GM19468 (cell line): Measurements from ENCODE around the gene XRRA1.
"Not testable (repeated sequence)": the region's sequence is repeated elsewhere in the genome, so short reads cannot be mapped to it uniquely, and the experiment has no call there.

Experiments used
- ATAC-seq: cut with Tn5 transposase; IDR thresholded peaks from one replicate; pipeline ENCODE4 v1.9.1; 2021; ENCODE audit warnings: mild to moderate bottlenecking, moderate library complexity, moderate number of reproducible peaks; ENCODE audit not compliant: unreplicated experiment; ENCODE audit errors: extremely low read depth

XRRA1 gene, protein sequence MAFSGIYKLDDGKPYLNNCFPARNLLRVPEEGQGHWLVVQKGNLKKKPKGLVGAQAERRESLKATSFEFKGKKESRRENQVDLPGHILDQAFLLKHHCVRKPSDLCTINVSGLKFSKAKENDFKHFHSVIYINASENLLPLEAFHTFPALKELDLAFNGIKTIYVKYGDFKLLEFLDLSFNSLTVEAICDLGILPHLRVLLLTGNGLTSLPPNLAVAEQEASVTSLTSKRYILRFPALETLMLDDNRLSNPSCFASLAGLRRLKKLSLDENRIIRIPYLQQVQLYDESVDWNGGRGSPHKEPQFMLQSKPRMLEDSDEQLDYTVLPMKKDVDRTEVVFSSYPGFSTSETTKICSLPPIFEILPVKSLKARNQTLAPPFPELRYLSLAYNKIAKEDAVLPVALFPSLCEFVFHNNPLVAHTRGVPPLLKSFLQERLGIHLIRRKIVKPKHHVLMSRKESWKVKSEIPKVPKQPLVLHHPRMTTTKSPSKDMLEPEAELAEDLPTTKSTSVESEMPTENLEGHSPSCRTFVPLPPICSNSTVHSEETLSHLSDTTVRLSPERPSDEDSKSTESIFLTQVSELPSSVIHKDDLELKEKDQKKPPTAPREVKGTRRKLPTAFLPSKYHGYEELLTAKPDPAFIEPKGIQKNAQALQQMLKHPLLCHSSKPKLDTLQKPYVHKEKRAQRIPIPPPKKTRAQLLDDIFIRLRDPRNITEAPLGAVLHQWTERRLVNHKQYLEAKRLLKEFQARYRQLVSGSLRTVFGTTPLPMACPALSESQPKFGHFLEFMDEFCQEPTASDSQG

DNA sequence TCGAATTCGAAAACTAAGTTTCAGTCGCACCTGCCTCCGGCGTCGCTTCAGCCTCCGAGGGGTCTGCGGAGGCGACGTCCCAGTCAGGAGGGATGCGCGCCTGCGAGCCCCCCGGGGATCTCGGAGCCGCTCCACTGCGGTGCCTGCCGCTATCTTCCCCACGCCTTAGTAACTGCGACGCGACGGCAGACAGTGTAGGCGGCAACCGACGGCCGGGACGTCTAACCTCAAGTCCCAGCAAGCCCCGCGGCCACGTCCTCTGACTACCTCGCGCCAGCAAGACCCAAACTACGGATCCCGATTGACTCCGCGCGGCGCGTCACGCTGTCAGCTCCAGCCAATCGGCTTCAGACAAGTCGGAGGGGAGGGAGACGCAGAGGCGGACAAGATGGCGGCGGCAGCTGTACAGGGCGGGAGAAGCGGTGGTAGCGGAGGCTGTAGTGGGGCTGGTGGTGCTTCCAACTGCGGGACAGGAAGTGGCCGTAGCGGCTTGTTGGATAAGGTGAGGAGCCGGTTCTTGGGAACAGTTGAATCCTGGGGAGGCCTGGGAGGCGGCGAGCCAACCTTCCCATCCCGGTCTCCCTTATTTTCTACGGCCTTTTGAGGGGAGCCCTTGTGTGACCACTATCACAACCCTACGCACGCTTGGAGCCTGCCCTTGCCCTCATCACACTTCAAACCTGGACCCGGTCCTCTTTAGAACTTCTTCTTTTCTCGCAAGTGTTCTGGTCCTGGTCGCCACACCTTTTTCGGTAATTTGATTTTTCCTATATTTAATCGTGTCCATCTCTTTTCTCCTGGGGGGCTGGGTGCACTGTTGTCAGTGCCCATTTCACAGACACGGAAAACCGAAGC is at the start of gene XRRA1, which contains the start of gene SPCS2:
XRRA1 (minus strand) TSS at position 194 of the 855 bp plus-strand sequence. CDS start 8,213 bp downstream, outside the sequence.
SPCS2 (plus strand) TSS at position 369 of the 855 bp plus-strand sequence; CDS start at position 389, 20 bp downstream.
- ATAC-seq: peak; percentile 82

DNA sequence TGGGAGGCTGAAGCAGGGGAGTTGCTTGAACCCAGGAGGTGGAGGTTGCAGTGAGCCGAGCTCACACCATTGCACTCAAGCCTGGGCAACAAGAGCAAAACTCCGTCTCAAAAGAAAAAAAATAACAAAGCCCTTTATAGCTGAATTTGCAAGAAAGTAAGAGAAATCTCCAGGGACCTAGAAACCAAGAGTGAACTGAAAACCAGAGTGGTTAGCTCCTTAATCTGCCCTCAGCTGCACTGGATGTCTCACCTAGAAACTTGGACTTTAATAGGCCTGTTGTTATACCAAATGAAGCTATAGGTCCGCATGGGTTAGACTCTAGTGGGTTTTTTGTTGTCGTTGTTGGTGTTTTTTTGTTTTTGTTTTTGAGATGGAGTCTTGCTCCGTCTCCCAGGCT is 44.0 kb upstream of the XRRA1 start:
- ATAC-seq: no peak

DNA sequence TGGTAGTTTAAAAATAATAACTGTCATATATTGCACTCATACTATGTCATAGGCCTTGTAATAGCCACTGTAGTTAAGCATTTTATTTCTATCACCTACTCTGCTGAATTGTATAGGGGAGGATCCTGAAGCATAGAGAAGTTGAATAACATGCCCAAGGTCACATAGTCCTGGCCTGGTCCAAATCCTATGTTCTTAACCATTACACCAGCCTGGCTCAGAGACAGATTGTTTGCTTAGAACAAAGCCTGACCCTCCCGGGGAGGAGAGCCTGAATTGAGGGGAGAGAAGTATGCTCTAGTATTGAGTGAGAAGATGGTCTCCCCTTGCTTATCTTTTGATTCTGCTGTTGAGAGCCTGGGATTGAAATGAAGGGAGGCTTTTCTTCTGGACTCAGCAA is 42.0 kb upstream of the XRRA1 start:
- no peak for ATAC-seq

DNA sequence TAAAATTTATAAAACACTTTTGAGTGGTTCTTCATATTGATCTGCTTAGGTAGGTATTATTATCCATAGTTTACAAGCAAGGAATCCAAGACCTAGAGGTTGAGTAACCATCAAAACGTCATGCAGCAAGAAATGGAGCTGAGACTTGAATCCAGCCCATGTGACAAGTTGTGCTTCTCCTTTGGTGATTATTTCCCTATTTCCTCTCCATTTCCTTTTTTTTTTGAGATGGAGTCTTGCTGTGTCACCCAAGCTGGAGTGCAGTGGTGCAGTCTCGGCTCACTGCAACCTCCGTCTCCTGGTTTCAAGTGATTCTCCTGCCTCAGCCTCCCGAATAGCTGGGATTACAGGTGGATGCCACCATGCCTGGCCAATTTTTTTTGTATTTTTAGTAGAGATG is 41.3 kb upstream of the XRRA1 start:
- ATAC-seq: not testable (repeated sequence)

DNA sequence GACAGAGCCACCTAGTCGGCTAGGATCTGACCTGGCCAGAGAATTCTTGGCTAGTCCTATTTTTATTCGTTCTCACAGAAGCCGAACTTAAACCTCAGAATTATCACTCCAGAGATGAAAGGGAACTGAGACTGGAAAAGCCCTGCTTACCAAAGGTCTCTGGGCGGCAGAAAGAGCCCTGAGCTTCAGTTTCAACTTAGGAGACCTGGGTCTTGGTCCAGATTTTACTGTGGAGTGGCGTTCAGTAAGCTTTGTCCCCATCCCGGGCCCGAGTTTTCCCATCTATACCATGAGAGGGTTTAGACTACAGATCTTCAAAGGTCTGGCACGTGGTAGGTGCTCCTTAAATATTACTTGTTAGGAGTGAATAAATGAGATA is 40.4 kb upstream of the XRRA1 start:
- no peak for ATAC-seq

DNA sequence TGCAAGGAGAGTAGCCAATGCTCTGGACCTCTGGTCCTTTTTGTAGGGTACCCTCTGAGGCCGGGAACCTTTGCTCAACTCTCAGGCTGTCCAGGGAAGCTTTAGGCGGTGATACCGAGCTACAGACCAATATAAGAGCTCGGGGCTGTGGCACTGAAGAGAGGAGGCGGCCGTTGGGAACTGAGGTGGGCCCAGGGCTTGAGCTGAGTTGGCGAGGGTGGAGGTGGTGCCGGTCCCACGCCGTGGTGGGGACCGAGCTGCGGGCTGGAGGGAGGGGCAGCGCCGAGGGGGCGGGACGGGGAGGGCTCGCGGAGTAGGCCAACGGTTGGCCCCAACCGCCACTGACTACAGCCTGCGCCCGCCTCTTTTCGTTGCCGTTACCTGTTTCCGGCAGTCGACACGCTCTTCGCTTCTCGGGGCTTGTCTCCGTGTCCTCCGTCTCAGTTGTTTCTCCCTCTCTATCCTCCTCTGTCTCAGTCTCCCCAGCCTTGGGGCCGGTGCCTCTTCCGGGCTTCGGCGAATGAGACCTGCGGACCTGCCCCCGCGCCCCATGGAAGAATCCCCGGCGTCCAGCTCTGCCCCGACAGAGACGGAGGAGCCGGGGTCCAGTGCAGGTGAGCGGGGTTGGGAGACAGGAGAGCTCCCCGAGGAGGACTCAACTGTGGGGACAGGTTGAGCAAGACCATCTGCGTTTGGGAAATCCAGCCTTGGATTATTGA is 39.8 kb upstream of the XRRA1 start, which contains the start of gene NEU3:
NEU3 (plus strand) TSS at position 393 of the 719 bp plus-strand sequence; CDS start at position 521, 128 bp downstream.
- no peak for ATAC-seq

DNA sequence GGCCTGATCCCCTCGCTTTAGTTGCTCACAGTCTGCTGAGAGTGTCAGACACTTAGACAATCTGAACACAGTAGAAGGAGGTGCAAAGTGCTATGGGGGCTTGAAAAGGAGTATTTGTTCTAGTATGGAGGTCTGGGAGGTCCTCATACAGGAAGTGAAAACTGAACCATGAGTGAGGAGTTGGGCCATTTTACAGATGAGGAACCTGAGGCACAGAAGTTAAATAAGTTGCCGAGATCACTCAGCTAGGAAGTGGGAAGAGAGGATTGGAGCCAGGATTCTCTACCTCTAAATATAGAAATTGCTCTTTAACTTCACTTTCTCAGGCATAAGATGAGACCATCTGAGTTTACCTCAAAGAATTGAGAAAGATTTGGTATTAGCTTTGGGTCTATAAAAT is 35.8 kb upstream of the XRRA1 start:
- no peak for ATAC-seq

DNA sequence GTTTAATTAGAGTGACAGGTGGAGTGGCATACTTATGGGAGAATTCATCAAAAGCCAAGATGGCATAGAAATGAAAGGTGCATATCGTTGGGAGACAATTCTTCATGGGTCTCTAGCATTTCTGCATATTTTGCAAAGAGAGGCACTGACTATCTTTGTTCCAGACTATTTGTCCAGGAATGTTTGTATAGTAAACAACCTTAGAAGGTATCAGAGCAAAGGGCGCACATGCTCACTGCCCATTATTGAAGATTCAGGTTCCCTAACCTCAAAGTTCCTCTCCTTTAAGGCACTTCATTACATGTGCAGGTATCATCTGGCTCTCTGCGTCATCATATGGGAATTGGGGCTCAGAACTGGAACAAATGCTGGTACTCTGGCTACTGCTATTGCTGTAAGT is 35.2 kb upstream of the XRRA1 start:
- ATAC-seq: no peak

DNA sequence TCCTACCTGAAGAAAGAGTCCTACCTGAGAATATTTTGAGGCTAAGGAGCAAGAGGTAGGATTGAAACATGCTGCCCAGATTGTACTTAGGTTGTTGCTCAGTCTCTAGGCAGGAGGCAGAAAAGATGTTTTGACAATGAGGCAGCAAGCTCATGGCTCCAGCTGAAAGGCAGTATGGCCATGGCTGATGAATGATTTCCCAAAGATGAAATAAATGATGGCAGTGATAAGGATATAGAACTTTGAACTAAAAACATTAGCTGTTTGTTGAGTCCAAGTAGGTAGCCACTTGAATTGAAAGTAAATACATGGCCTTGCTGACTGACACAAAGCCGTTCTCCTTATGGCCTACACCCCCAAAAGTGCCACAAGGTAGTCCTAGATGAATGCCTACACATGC is 33.0 kb upstream of the XRRA1 start:
- no peak for ATAC-seq

DNA sequence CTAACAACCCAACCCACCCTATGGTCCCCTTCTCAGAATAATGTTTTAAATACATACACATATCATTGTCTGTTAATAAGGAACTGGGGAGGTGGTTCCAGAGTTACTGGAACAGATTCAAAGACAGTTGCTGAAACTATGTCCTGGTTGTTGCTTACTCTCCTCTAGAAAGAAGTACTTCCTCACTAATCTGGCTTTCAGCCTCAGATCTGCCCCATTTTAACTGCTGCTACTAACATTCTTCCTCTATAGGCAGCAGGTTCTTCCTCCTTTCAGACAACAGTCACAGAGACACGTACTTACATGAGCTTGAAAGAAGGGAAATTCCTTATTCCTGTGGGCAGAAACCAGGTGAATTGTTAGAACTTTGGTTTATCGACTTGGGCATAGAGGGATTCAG is 31.7 kb upstream of the XRRA1 start:
- ATAC-seq: no peak

DNA sequence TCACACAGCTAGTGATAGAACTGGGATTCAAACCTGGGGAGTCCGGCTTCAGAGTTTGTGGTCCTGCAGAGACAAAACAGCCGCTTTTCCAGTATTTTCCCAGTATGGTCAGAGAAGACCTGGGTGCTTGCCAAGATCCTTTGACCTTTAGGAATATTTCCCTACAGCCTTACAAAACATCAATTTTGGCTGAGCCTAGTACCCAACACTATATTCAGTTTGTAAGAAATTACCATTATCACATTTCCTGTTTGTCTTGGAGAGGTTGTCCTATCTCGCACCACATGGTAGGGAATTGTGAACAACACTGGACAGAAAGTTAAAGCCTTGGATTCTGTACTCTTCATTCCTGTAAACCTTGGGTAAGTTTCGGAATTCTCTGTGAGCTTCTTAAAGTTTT is 29.1 kb upstream of the XRRA1 start:
- no peak for ATAC-seq

DNA sequence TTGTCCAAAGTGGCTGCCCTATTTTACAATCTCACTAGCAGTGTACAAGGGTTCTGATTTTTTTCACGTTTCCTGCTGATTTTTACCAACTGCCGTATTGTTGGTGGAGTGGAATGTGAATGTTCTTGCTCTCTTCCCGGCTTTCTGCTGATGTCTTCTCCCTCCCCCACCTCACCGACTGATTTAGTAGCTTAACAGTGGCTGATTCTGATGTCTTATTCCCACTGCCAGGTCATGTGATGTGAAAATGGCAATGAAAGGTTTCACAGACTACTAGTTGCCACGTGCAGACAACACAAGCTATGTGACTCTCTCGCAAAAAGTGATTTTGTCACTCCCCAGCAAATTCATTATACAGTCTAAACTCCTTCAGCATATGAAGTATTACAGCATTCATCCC is 22.5 kb upstream of the XRRA1 start:
- no peak for ATAC-seq

DNA sequence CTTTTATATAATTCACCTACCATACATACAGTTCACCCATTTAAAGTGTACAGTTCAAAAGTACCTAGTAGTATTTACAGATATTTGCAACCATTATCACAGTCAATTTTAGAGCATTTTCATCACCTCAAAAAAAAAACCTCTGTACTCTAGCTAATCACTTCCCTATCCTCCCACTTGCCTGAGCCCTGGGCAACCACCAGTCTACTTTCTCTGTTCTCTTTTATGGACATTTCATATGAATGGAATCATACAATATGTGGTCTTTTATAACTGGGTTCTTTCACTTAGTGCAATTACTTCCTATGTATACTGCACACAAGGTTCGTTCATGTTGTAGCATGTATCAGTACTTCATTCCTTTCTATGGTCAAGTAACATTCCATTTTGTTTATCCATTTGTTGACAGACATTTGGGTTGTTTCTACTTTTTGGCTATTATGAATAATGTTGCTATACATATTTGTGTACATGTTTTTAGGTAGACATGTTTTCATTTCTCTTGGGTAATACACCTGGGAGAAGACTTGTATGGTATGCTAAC is 22.0 kb upstream of the XRRA1 start:
- ATAC-seq: no peak

DNA sequence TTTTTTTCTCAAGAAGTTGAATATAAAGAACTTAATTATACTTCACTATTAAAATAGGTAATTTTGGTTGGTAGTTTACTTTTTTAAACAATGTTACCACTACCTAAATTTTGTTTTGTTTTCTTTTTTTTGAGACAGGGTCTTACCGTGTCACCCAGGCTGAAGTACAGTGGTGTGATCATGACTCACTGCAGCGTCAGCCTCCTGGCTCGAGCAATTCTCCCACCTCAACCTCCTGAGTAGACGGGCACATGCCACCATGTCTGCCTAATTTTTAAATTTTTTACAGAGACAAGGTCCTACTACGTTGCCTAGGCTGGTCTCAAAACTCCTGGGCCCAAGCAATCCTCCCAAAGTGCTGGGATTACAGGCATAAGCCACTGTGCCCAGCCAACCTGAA is 17.8 kb upstream of the XRRA1 start:
- no peak for ATAC-seq

DNA sequence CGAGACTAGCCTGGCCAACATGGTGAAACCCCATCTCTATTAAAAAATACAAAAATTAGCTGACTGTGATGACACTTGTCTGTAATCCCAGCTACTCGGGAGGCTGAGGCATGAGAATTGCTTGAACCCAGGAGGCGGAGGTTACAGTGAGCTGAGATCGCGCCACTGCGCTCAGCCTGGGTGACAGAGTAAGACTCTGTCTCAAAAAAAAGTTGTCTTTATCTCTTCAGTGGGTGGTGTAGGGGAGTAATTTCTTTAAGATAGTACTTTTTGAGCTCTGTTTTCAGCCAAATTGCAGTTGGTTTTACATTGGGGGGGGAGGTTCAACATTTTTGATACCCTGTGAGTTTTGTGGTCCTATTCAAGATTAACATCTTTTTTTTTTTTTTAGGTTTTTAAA is 11.2 kb upstream of the XRRA1 start:
- not testable (repeated sequence) for ATAC-seq

DNA sequence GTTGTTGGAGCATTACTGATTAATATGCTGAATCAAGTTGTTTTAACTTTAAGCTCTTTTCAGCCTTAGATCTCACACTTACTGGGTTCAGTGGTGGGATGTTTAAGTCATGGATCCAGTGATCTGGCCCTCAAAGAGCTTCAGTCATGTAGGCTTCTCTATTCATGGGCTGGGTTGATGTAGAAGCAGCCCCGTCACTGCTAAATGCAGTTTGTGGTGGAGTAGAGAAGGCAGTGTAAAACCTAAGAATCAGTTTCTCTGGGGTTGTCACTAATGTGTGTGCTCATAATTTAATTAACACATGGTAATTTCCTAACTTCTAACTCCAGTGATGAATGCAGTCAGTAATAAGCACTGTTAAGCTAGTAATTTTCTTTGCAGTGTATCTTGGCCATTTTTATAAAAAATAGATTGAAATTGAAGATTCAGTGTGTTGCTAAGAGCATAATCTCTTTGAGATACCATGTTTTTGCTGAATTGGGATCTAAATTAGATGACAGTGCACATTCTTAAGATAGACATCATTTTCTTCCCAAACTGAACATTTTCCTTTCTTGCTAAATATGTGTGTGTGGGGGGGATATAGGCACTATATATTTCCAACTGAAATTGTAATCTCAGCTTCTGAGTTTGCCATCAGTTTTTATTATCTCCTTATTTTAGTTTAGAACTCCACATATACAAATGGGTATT is 9.2 kb upstream of the XRRA1 start:
- ATAC-seq: no peak

DNA sequence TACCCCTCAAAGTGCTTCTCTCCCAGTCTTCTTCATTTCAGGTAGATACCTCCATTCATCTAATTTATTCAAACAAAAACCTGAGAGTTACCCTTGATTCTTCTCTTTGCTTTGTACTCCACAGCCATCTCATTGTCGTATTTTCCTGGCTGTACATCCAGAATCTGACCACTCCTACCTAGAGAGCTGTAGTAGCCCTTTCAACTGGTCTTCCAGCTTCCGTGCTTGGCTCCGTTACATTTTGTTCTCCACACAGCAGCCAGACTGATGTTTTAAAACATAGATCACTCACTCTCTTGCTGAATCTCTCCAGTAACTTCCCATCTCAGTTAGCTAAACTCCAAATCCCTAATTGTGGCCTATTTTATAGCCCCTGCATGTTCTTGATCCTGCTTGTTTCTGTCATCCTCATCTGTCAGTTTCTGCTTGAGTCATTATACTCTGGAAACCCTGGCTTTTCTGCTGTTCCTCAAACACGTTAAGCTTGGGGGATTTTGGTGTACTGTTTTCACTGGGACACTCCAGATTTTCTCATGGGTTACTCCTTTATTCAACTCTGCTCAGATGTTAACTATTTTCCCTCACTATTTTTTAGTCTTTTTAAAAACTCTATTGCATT is 7.6 kb upstream of the XRRA1 start:
- ATAC-seq: no peak

DNA sequence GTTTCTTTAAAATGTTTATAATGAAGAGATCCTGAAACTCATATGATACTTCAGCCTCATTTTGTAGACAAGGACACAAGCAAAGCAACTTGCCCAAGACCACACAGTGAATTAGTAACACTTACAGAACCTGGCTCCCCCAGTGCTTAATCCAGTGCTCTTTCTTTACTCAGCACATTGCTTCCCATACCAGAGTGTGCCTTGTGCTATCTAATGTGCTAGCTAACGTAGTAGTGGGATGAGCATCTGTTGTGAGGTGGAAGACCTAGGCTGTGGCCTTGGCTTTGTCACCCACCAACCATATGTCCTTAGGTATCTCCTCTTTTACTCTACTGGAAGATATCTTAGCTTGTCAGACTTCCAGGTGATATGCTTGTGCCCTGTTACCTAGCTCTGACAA is 5.3 kb upstream of the XRRA1 start:
- ATAC-seq: no peak
